IPS DF 4.7 (cell line): Measurements from ENCODE around the gene PARD3.
"Not testable (repeated sequence)": the region's sequence is repeated elsewhere in the genome, so short reads cannot be mapped to it uniquely, and the experiment has no call there.

Experiments used
- DNase-seq: peaks from one replicate; pipeline ENCODE4 v3.0.0-alpha.2; 2013; ENCODE audit warnings: low spot score; ENCODE audit errors: extremely low read depth

Gene PARD3

DNA sequence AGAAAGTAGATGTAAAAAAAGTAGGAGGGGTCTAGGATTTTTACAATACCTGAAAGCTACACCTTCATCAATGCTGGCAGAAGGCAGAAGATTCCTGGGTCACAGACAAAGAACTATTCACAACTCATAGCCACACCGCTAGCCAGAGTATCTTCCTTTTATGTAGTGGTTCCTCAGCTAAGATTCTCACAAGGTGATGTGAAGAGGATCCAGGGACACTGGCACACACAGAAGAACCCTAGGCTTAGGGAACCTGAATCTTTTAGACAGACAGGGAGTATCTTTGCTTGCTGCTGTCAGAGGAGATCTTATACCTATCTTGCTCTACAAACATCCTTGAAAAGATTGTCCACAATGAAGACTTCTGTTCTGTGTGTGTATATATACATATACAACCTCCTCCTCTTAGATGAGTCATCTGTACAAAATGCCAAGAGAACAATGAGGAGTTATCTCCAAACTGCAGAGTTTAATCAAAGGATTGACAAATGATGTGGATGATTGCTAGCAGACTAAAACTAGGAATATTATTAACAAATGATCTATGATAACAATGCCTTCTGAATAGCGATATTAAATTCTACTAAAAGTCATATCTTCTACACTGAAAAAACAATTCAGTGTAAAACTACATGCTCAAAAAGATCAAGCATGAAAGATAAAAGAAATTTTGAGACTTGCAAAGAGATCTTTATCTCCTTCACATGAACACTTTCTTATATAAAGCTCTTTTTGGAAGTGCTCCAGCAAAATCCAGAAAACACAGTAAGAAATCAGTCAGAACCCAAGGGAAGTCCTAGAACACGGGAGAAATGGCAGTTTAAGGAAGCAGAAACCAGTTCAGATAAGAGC is 409.3 kb downstream of the PARD3 start:
- no peak for DNase-seq

DNA sequence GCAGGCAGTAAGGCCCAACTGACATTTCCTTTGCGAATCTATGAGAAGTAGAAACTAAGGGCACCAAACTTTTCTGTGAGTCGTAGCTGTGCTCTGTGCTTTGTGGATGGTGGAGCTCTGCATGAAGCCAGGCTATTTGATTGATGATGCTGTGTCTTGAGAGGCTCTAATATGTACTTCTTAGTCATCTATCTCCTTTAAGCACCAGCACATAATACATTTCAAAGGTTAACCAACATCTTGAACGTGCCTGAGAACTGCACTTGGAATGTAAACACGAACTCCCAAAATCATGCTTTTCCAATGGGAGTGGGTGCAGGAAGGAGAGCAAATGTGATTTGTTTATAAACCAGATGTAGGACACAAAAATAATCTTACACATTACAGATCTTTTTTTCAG is 411.6 kb downstream of the PARD3 start:
- DNase-seq, result no peak

DNA sequence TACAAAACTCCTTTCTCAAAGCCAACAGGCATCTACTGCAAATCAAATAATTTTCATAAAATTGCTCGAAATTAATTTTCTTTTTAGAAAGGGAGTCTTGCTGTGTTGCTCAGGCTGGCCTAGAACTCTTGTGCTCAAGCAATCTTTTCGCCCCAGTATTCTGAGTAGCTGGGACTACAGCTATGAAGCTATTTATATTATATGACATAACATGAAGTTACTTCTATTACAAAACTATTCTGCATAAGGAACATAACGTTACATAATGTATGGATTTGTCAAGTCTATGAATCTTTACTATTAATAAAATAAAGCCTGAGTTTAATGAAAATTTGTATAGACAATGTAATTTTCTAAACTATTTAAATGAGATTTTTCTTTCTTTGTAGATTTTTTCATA is 415.0 kb downstream of the PARD3 start:
- DNase-seq, result no peak

DNA sequence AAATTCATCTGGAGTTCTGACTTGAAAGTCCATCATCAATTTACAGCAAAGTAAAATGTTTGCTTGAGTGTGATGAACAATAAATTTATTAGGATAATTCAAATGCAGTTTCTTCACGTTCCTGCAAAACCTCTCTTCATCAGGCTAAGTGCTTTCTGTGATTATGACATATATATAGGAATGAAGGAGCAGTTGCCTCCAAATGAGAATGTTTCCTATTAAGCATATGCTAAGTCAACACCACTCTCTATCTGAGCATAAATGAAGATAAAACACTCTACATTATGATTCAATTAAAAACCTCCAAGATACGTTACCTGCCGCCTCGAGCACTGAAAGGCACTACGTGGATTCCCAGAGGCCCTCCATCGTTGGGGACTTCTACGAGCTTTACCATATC is 416.1 kb downstream of the PARD3 start:
- no peak for DNase-seq

DNA sequence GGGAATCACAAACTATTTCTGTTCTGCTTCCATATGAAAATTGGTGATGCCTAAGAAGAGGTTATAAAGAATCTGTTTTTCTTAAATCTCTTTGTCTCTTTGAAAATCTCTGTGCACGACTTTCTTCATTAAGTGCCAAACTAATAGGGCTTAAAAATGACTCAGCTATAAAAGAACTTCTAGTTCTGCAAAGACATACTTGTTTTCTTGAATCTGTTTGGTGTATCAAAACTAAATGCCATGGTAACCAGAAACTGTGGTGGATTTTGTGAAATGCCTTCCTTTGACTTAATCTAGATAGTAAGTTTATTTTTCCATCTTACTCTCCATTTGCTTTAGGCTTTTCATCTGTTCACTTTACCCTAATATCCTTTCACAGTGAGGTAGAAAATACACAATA is 417.8 kb downstream of the PARD3 start:
- no peak for DNase-seq

DNA sequence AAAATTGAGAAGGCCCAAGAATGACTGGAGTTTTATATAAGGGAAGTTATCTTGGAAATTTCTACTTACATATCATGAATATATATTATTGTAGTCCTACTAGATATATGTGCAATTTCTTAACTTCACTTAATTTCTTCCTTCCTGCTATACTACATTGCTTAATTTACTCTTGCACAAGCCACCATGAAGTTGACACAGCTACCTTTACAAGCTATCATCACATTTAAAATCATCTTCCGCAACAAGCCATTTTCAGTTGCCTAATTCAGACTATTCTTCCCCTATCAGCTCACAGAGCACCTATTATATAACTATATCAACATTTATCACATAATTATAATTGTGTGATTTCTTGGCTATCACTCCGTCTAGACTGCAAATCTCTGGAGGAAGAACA is 418.4 kb downstream of the PARD3 start:
- DNase-seq, result no peak

DNA sequence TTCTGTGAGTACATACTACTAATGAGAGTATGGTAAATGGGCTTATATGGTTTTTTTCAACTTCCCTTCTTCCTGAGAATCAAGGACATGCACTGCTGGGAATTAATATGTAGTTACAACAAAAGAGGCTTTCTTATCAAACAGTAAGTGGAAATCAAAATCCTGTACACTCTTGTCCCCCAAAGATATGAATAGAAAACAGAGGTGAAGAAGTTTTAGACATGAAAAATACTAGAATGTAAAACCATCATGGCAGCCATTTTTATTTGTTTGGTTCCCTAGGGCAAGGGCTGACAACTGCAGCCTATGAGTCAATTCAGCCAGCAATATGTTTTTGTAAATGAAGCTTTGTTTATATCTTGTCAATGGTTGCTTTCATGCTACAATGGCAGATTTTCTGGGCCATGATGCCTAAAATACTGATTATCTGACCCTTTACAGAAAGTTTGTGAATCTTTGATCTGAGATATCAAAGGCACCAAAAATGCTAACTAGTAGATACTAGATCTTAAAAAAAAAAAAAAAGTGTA is 422.4 kb downstream of the PARD3 start:
- no peak for DNase-seq

DNA sequence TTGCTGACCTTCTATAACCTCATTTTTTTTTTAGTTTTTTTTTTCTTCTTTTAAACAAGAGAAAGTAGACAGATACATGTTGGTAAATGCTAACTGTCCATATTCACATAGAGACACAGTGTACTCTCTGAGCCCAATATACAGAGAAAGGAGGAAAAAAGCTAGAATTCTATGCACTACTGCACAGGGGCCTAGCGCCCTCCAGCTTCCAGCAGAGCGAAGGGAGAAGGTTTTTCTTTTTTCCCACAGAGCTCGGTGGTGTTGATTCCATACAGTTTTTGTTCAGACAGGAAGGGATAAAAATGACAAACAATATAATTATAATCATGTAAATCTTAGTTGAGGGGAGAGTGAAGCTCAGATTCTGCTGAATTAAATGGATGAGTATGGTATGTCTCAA is 423.9 kb downstream of the PARD3 start:
- not testable (repeated sequence) for DNase-seq

DNA sequence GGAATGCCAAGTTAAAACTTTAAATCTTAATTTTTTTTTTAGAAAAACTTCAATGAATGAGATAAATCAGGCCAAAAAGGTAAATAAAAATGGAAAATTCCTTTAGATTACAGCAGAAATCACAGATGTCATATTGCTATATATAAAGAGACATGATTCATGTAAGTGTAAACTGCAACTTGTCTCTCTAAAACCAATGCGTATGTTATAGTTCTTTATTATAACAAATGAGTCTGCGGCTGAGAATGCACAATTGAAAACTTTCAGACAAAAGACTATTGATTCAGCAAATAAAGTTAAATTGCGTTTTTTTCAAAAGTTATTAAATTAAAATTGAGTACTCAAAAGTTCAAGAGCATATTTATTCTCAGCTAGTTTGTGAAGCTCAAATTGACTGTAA is 425.3 kb downstream of the PARD3 start:
- DNase-seq, result no peak

DNA sequence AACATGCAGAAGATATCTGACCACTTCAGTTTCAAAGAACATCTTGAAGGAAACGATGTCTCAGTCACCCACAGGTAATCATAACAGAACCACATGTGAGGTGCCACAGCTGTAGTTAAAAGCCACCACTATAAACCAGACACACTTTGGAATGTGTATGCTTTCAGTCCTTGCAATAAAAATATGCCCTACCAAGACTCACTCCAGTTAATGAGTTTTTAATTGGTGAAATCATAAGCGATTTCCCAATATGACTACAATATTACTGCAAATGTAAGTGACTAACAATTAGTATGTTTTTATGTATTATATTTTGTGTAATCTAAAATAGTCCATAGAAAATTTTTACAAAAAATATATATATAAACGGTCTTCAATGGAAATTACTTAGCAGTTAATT is 428.2 kb downstream of the PARD3 start:
- DNase-seq, result no peak

DNA sequence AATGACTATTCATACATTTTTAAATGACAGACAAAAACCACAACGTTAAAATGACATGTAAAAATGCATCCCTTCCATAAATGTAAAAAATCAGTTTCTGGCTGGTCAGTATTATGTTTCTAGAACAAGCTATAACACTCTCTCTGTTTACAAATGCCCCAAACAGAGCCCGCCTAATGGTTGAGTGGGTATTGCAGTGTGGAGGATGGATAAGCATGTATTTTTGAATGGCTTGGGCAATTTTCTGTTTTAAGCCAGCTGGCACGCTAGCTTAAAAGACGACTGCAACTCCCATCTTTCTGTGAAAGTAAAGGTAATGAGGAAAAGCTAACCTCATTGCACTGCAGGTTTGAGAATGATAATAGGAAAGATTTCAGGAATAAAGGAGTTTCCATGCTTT is 430.7 kb downstream of the PARD3 start:
- no peak for DNase-seq

DNA sequence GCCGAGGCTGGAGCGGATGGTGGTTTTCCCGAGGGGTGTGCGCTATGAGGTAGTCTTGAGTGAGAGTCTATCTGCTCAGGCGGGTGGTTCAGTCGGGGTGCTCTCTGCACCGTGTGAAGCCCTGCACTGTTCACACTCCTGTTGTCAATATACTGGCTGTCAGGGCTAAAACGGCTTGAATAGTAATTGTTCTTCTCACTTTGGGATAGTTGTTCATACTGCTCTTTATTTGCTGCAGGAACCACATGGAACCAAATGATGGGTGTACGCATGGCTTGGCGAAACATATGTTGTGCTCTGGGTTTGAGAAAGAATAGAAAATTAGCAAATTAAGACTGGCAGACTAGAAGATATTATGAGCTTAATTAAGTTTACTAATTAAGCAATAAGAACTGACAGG is 432.5 kb downstream of the PARD3 start:
- DNase-seq, result no peak

DNA sequence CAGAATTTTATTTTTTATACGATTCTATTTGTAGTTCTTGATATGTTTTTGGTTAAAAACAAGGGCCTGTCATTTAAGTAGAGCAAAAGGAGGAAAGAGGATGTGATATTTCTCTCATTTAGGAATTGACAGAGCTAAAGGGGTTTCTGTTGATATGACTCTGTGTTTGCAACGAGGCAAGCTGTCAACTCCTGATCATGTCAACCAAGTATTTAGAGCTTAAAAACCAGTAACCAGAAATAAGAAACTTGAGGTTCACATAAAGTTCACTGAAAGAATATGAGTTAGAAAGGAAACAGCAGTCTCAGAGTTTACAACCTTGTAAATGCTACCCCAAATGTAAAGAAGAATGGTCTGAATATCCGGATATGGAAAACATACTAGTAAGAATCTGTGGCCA is 434.2 kb downstream of the PARD3 start:
- DNase-seq, result no peak

DNA sequence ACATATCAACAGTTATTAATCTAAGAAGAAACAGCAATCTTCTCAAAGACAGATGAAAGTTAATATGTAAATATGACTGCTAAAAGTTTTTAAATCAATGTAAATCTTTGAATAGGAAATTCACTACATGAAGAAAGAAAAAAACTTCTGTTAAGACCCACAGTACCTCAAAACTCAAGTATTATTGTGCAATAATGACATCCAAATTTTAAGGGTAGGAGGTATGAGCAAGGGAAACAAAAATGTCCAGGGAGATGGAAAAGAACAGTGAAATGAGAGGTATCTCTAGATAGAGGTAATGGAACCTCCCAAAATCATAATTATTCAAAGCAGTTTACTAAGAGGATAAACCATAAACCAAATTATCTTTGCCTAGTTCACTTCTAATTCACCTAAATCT is 436.8 kb downstream of the PARD3 start:
- no peak for DNase-seq

DNA sequence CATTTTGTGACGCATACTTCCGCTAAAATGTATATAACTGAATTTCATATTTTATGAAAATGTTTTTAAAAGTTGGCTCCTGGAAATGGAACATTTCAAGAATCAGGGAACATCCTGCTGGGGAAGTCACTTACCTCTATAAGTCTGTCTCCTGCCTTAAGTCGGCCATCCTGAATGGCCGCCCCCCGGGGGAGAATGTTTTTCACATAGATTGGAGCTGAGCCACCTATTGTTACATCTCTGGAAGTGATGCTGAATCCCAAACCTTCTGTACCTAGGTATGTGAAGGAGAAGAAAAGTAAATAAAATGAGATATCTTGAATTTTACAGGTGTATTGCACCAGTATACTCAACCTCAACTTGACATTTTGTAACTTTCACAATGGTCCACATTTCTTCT is 437.3 kb downstream of the PARD3 start:
- DNase-seq, result no peak

DNA sequence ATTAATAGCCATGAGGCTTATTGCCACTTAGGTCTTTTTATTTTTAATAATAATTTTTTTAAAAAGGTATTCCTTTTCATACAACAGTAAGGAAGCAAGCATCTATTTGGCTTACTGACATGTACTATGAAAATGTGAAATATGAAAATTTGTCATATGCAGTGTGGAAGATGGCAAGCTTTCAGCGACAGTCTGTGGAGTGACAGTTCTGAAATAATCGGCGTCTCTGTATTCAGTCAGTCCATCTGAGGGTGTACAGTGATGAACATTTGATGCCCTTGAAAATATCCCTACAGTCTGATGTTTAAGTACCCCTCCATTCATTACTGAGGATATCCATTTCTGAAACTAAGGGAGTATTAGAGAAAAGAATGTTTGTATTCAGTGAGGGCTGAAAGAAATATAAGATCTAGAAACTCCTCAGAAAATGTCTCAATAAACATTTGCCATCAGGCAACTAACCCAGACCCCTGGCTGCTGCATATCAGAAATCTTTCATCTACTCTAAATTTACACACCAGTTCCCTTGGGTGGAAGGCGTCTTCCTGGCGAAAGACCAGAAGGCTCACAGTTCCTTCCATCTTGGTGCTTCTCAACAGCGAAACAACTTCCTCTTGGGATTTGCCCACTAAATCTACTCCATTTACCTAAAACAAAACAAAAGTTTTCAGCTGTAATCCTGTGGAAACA is 440.6 kb downstream of the PARD3 start:
- DNase-seq, result no peak

DNA sequence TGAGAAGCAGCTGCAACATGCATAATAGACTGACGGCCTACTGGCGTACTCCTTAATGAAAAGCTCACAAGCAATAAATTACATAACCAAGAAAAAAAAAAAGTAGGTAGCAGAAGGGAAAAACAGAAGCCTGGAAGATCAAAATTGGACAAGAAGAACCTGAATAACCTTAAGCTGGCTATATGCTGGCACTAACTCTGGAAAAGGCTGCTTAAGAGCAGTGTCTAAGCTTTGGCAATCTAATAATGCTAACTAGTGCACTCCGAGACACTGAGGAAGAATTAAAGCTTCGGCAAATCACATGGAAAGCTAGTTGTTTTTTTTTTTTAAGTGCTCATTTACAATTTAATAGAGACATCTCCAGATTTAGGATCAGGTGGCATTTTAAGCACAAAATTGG is 441.9 kb downstream of the PARD3 start:
- no peak for DNase-seq

DNA sequence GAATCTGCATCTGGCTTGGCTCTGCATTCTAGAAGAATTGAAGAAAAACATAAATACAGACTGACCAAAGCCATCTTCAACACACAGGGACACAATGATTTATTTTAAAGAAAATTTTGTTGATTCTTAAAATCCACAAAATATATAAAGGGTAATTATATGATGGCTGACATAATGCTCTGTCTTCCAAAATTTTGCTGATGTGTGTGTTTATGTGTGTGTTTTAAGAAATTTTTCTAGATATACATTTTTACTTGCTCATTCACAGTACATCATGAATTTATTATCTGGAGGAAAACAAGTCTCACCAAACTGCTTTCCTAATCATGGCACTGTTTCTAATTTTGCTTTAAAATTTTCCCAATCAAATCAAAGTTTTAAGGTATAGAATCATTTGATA is 442.6 kb downstream of the PARD3 start:
- no peak for DNase-seq

DNA sequence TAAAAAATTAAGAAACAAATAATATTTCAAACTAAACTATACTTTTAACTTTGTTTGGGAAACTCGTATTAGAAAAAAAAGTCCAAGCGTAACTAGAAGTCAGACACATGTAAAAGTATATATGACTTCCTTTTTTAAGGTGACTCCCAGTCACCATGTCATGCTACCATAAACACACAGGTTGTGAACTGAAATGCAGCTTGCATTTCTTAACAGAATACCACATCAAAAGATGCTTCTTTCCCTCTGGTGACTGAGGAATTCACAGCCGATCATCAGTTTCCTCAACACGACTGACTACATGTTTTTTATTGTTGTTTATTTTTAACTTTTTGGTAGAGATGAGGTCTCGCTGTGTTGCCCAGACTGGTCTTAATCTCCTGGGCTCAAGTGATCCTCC is 445.0 kb downstream of the PARD3 start:
- no peak for DNase-seq

DNA sequence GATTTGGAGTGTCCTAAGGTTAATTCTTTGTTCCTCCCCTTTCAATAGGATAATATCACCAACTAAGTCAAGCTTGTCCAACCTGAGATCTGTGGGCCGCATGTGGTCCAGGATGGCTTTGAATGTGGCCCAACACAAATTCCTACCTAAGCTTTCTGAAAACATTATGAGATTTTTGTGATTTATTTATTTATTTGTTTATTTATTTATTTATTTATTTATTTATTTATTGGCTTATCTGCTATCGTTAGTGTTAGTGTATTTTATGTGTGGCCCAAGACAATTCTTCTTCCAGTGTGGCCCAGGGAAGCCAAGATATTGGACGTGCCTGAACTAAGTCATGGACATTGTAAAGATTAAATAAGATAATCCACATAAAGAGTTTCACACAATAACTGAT is 446.0 kb downstream of the PARD3 start:
- no peak for DNase-seq

DNA sequence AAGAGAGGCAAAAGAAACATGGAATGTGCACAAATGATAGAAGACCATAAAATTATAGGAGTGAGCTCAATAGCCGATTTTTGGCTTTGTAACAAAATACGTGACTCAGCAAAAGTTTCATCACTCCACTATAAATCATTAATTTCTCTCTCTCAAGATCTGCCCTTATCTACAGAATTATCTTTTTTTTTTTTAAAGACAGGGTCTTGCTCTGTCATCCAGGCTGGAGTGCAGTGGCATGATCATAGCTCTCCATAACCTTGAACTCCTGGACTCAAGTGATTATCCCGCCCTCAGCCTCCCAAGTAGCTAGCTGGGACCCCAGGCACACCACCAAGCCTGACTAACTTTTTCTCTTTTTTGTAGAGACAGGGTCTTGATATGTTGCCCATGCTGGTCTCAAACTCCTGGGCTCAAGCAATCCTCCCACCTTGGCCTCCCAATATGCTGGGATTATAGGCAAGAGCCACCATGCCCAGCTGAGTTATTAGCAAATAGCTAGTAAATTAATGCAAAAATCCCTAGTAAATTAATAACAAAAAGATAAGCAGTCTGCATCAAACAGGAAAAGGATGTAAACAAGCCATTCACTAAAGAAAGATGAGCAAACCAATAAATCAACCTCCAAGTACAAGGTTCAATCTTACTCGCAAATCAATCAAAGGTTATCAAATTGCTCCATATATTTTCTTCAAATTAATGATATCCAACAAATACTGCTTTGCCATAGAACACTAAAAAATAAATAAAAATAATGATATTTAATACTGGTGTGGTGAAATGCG is 450.7 kb downstream of the PARD3 start:
- no peak for DNase-seq

DNA sequence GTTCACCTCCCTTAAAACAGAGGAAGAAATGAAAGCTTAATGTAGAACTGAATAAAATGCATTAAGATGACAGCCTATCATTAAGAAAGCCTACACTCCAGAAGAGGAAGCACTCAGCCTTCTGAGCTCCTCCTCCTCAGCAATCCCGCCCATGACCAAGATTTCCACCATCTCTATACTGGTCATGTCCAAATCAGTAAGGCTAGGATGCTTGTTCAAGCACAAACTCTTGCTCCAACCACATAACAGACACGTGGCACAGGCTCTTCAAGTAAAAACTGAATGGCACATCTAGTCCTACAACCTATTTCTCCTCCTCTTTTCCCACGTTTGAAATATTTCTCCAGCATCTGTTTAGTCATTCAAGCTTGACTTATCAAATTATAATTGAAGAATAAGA is 454.1 kb downstream of the PARD3 start:
- no peak for DNase-seq
